ENCODE data around the gene KSR1.

GRCh38 chr17:27554911-27555310, 98.7 kb downstream of the KSR1 start:
- TF ChIP-seq CTCF (IDR thresholded peaks at IDR 0.05; ENCODE audit: poor library complexity, severe bottlenecking) (no peak), POLR2AphosphoS5 (IDR thresholded peaks at IDR 0.05) (no peak), EZH2 (IDR thresholded peaks at IDR 0.05; ENCODE audit: borderline replicate concordance, insufficient read depth, low read length, poor library complexity, severe bottlenecking) (no peak), RAD21 (conservative IDR thresholded peaks at IDR 0.05) (no peak), SMC3 (conservative IDR thresholded peaks at IDR 0.05; ENCODE audit: poor library complexity) (no peak), TAF1 (IDR thresholded peaks at IDR 0.05; ENCODE audit: low read depth) (no peak), EP300 (conservative IDR thresholded peaks at IDR 0.05; ENCODE audit: poor library complexity, severe bottlenecking) (no peak), MXI1 (conservative IDR thresholded peaks at IDR 0.05; ENCODE audit: poor library complexity, severe bottlenecking) (no peak), REST (IDR thresholded peaks at IDR 0.05; ENCODE audit: borderline replicate concordance) (no peak)
